ENCODE data around the gene DPP7.

Gene DPP7

DNA sequence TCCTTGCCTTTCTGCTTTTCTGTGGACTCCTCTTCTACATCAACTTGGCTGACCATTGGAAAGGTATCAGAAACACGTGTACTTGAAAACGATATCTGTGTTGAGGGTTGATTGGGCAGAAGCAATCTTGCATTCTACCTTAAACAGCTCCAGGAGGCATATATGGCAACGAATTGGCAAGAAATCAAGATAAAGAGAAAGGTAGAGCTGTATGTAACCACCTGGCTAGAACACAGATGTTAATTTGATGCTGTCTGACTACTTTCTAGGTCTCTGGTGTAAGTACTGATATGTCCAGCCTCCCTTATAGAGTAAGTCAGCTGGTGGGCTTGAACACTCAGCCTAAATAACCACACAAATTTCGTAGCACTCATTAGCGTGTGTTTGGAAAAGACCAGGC, 26.4 kb downstream of the DPP7 start:
- no peak for DNase-seq (ENCODE audit: low read depth in 2 of 2)

DNA sequence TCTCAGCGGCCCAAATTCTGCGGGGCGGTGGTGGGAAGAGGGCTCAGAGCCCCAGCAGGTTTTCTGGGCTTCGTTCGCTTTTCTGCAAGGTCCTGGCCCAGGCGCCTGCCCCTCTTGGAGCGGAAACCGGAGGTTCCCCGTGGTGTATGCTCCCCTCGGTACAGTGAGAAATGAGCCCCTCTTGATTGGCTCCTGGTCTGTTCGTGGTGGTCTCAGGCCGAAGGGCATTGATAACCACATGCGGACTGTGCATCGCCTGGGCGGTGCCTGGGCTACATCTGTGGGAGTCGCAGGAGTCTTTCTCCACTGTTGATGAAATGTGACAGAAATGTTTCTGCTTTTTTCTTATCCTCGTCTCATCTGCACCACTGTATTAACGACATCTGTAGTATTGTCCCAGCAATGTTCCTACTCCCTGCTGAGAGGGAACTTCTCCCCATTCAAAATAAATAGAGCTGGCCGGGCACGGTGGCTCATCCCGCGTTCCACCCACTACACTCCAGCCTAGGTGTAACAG, 27.1 kb downstream of the DPP7 start:
- DNase-seq (ENCODE audit: low read depth in 2 of 2), result no peak

DNA sequence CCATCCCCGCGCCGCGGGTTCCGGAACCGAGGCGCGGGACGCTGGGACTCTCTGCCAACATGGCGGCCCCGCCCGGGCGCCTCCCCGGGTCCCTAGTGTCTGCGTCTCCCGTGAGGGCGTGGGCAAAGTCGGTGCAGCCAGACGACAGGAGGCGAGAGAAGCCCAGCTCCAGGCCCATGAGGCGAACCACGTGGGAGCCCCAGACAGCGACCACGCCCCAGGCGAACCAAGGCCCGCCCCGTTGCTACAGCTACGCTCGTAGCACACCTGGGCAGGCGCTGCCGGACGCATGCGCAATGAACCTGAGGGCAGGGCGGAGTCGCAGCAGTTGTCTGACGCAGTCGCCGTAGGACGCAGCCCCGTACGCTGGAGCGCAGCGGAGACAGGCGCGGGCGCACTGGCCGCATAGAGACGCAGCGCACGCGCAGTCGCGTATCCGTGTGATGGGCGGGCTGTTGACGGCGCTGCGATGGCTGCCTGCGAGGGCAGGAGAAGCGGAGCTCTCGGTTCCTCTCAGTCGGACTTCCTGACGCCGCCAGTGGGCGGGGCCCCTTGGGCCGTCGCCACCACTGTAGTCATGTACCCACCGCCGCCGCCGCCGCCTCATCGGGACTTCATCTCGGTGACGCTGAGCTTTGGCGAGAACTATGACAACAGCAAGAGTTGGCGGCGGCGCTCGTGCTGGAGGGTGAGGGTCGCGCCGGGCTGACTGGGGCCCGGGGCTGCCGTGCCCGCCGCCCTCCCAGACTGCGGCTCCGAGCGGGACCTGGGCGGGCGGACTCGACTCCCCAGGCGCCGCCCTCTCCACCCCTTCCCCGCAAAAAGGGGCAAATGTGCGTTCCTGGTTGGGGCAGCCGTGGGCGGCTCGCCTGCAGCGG, 27.8 kb downstream of the DPP7 start, which contains the start of gene MAN1B1:
Gene MAN1B1 (plus strand): TSS at position 455 of the 878 bp plus-strand sequence. CDS start 15 bp downstream, at position 470.
- peak; percentile 99 for DNase-seq (ENCODE audit: low read depth in 2 of 2)

DNA sequence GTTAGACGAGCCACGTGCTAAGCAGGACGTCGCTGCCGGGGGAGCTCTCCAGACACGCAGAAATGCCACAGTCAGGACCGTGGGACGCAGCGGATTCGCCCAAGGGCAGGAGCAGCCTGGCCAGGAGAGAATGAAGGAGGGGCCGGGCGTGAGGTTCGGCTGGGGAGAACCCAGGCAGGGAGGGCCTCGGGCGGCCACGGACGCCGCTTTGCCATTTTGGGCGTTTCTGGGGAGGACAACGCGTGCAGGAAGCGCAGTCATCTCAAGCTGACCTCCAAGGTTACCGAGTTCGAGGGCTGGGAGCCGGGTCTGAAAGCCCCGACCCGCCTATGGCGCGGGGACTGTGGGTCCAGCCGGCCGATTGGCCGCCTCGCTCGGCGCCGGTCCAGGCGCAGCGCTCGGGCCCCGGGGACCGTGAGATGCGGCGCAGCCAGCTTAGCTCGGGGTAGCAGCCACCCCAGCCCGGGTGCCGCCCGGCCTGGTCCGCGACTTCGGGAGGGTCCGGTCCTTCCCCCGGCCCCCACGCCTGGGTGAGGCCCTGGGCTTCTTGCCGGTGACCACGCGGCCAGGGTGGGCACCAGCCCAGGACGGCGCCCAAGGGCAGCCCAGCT, 28.5 kb downstream of the DPP7 start:
- peak; percentile 28 to 33 for DNase-seq (ENCODE audit: low read depth in 2 of 2)

- no peak for DNase-seq (ENCODE audit: low read depth in 2 of 2)
These were observed 30.0 kb downstream of the DPP7 start for GRCh38 chr9:137084526-137084925.

GRCh38 chr9:137083394-137084004, 31.0 kb downstream of the DPP7 start:
- DNase-seq (ENCODE audit: low read depth in 2 of 2), result peak in 1 of 2 donors; percentile 22

- DNase-seq (ENCODE audit: low read depth in 2 of 2), result no peak
These were observed 31.6 kb downstream of the DPP7 start for GRCh38 chr9:137082925-137083290.

DNA sequence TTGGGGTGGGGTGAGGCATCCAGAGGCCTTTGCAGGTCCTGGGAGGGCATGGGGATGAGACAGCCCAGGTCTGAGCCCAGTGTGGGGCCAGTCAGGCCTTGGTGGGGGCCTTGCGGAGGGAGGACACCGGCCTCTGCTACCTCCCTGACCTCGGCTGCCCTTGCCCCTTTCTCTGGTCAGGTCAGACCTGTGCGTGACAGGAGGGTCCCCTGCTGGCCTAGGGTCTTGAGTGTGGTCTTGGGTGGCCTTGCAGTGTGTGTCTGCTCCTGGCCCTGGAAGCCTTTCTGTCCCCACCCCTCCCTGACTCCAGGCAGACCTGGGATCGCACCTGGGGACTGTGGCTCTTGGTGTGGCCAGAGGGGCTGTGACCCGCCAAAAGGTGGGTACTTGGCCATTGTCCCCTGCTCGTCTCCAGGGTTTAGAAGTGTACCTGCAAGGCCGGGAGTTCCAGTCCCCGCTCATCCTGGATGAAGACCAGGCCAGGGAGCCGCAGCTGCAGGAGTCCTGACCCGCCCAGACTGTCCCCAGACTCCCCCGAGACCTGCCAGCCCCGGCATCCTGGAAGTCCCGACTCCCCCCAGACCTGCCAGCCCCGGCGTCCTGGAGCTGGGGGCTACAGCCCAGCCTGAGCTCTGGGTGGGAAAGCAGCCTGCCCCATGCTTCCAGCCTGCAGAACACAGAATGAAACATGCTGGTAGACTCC, 32.2 kb downstream of the DPP7 start:
- no peak for DNase-seq (ENCODE audit: low read depth in 2 of 2)

DNA sequence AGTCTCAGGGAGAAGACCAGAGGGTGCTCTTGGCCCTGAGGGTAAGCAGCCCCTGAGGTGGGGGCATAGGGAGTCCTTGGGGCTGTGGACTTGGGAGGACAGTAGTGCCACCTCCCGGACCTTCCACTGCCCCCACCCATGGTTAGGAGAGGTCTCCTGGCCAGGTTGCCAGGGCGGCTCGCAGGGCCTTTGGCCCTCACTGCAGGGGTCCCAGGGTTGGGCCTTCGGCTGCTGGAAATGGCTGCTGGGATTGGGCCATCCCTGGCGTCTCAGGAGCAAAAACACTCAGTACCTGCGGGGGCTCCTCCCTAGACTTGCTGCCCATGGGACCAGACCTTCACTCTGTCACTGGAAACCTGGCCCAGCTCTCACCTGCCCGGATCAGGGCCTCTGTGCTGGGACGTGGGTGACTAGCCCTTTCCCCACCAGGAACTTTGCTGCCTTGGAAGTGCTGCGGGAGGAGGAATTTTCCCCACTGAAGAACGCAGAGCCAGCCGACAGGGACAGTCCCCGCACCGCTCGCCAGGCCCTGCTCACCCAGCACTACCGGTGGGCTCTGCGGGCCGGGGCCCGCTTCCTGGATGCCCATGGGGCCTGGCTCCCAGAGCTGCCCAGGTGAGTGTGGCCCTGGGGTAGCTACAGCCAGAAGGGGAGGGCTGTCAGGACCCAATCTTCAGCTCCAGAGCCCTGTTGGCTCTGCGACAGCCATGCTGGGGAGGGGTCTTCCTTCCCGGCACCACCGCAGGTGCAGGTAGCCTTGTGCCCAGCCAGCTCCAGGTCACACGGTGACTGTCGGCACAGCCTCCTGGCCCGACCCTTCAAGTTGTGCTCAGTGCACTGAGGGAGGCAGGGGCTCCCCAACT, 34.0 kb downstream of the DPP7 start:
- no peak for DNase-seq (ENCODE audit: low read depth in 2 of 2)

GRCh38 chr9:137079401-137079787, 35.1 kb downstream of the DPP7 start:
- DNase-seq (ENCODE audit: low read depth in 2 of 2), result no peak

GRCh38 chr9:137078701-137079400, 35.7 kb downstream of the DPP7 start:
- no peak for DNase-seq (ENCODE audit: low read depth in 2 of 2)

GRCh38 chr9:137077758-137078693, 36.5 kb downstream of the DPP7 start:
- DNase-seq (ENCODE audit: low read depth in 2 of 2), result peak; percentile 15 to 18

DNA sequence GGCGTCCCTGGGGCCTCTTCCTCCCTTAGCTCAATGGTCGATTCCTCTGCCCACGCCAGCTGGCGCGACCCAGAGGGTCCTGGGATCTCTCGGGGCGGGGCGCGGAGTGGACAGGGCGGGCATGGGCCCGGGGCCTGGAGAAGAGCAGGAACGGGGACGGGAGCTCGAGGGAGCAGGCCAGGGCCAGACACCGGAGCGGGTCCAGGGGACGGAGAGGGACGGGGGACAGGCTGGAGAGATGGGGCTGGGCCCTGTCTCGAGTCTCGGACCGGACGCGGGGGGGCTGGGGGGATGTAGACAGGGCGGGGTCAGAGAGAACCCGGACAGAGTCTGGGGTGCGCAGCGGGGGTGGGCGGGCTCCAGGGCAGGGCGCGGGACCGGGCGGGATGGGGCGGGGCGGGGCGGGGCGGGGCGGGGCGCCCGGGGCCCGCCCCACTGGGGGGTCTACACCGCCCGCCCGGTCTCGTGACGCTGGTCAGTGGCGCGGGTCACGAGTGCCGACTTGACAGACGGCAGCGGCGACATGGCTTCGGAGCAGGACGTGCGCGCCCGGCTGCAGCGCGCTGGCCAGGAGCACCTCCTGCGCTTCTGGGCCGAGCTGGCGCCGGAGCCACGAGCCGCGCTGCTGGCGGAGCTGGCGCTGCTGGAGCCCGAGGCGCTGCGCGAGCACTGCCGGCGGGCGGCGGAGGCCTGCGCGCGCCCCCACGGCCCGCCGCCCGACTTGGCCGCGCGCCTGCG, 37.4 kb downstream of the DPP7 start, which contains the start of gene UAP1L1:
Gene UAP1L1 (plus strand): TSS at position 508 of the 738 bp plus-strand sequence. CDS start 16 bp downstream, at position 524.
- DNase-seq (ENCODE audit: low read depth in 2 of 2), result peak; percentile 18 to 23

- no peak for DNase-seq (ENCODE audit: low read depth in 2 of 2)
These were observed 37.9 kb downstream of the DPP7 start for GRCh38 chr9:137076636-137077009.

GRCh38 chr9:137075275-137075775, 39.2 kb downstream of the DPP7 start:
- no peak for DNase-seq (ENCODE audit: low read depth in 2 of 2)

DNA sequence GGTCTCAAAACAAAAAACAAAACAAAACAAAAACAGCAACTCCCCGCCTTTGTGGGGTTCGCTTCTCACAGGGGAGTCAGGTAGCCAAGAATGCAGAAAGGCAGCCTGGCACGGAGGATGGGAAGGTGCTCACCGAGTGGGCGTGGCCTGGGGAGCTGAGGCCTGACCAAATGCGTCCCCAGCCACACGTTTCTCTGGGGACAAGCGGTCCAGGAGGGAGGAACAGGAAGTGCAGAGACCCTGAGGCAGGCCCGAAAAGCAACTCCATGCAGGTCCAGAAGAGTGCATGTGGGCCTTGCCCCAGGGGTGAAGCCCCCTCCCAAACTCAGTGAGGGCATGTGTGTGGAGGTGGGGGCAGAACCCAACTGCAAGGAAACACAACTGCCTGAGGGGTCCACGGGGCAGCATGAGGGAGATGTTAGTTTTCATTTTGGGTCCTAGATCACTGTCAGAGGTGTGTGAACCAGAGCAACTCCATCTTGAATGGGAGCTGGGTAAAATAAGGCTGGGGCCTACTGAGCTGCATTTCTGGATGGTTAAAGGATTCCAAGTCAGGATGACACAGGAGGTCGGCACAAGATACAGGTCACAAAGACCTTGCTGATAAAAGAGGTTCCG, 39.8 kb downstream of the DPP7 start:
- no peak for DNase-seq (ENCODE audit: low read depth in 2 of 2)

DNA sequence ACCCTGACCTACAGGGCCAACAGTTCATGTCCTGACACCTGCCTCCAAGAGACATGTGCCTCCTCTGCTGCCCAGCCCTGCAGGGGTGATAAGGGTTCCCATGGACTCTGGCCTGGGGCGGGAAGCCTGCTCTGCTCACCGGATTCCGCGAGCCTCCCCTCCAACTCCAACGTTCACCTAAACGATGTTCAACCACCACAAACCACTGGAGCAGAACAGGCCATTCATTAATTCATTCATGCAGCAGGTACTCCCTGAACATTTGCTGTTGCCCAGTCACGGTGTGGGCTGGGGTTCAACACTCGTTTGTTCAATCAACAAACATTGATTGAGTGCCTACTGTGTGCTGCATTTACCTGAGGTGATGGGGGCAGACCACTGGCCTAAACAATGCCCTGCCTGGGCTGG, 40.5 kb downstream of the DPP7 start:
- DNase-seq (ENCODE audit: low read depth in 2 of 2), result no peak

DNA sequence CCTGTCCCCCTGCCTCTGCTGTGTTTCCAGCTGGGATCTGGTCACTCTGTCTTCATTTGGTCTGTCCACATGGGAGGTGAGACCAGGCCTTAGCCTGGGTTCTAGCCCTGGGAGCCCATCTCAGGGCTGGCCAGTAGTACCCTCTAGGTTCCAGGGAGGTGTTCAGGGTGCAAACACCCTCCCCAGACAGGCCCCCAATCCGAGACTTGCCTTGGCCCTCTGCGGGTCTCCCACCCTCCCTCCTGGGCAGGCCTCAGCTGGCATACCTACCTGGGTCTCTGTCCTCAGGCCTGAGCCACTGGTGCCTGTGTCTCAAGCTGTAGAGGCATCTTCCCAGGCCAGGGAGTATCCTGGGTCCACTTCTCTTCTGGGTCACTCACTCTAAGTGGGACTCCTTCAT, 43.3 kb downstream of the DPP7 start:
- DNase-seq (ENCODE audit: low read depth in 2 of 2), result no peak

All from stimulated activated CD4-positive, alpha-beta T cell treated with anti-CD3 and anti-CD28 coated beads, Interleukin-4, amount 100 ng/mL, for 48 hours (primary cell).